ENCODE results near the gene PTPRG.

The PTPRG gene

DNA sequence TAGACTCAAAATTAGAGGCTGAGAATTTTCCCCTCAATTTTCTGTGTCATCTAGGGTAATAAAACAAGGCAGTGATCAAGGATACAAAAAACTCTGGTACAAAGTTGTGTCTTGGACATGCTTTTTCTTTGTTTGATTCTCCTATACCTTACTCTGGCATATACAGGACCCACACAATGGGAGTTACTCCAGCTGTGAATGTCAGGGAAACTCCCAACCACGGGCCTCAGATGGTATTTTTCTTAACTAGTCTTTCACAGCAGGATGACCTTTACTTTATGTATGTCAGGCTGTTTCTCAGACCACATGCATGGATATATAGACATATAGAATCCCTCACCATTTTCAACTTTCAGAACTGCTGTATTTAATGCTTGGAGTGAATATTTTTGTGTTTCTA, 770.6 kb downstream of the PTPRG start:
- in situ Hi-C loops (cut with HindIII; ENCODE audit: low sequenced_read_pairs) = no loop called here
- no peak overlapping the region for H3K4me3 ChIP-seq (ENCODE audit: low read depth, low read length)
- no peak for DNase-seq (ENCODE audit: low read depth)
- TF ChIP-seq, protein P1, sequence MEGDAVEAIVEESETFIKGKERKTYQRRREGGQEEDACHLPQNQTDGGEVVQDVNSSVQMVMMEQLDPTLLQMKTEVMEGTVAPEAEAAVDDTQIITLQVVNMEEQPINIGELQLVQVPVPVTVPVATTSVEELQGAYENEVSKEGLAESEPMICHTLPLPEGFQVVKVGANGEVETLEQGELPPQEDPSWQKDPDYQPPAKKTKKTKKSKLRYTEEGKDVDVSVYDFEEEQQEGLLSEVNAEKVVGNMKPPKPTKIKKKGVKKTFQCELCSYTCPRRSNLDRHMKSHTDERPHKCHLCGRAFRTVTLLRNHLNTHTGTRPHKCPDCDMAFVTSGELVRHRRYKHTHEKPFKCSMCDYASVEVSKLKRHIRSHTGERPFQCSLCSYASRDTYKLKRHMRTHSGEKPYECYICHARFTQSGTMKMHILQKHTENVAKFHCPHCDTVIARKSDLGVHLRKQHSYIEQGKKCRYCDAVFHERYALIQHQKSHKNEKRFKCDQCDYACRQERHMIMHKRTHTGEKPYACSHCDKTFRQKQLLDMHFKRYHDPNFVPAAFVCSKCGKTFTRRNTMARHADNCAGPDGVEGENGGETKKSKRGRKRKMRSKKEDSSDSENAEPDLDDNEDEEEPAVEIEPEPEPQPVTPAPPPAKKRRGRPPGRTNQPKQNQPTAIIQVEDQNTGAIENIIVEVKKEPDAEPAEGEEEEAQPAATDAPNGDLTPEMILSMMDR (IDR thresholded peaks at IDR 0.05; ENCODE audit: low read depth, low read length, missing control alignments) = no peak

DNA sequence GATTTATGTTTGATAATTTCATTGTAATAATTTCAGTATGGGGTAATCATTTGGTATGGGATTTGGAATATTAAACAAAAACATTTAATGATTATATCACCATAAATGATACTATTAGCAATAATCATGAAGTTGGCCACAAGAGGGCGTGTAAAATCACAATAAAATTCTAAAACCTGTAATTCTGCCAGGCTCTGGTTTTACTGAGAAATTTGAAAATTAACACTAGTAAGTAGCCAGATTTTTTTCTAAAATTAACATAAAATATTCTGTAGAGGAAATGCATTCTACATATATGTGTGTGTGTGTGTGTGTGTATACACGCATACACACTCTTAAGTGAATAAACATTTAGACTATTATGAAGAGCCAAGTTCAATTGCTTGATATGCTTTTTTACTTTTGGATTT, 771.5 kb downstream of the PTPRG start:
- DNase-seq (ENCODE audit: low read depth) = peak; percentile 18
- TF ChIP-seq, protein P1 (IDR thresholded peaks at IDR 0.05; ENCODE audit: low read depth, low read length, missing control alignments) = peak; percentile 15
- in situ Hi-C loops (cut with HindIII; ENCODE audit: low sequenced_read_pairs) = no loop called here
- H3K4me3 ChIP-seq (ENCODE audit: low read depth, low read length) = no peak overlapping the region

DNA sequence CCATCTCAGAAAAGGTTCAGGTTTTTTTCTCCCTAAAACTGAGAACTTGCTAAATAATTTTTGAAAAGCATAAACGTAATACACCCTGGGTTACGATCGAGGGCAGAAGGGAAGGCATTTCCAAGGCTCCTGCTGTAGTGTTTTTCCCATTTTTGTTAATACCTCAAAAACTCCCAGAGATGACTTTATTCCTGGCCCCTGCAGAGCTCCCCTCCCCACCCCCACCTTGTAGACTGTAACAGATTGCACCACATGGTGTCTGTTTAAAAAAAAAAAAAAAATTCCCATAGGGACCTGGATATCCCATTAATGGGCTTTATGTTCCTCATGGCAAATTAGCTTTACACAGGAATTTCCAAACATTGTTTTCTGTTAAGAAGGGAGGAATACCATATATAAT, 773.8 kb downstream of the PTPRG start:
- in situ Hi-C loops (cut with HindIII; ENCODE audit: low sequenced_read_pairs) = loop anchor here (5.0 kb wide), 2 partner anchors 77 to 217 kb away; no protein-coding TSS in a partner anchor
- H3K4me3 ChIP-seq (ENCODE audit: low read depth, low read length) = no peak overlapping the region
- TF ChIP-seq, protein P1 (IDR thresholded peaks at IDR 0.05; ENCODE audit: low read depth, low read length, missing control alignments) = no peak
- no peak for DNase-seq (ENCODE audit: low read depth)

DNA sequence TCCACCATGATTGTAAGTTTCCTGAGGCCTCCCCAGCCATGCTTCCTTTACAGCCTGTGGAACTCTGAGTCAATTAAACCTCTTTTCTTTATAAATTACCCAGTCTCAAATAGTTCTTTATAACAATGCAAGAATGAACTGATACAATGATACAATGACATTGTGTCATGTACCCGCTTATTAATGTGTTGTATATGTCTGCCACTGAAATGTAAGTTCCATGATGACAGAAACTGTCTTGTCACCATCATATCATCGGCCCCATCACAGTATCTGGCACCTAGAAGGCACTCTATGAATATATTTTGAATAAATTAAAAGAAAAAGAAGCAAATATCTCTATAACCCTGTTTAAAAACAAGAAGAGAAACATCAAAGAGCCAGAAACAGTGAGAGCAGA, 782.4 kb downstream of the PTPRG start:
- no peak overlapping the region for H3K4me3 ChIP-seq (ENCODE audit: low read depth, low read length)
- TF ChIP-seq, protein P1 (IDR thresholded peaks at IDR 0.05; ENCODE audit: low read depth, low read length, missing control alignments) = no peak
- in situ Hi-C loops (cut with HindIII; ENCODE audit: low sequenced_read_pairs) = no loop called here
- no peak for DNase-seq (ENCODE audit: low read depth)

Data from astrocyte of the cerebellum (primary cell).